HG02970 (cell line): Measurements from ENCODE around the gene ABCA4.
"Not testable (repeated sequence)": the region's sequence is repeated elsewhere in the genome, so short reads cannot be mapped to it uniquely, and the experiment has no call there.

ENCODE experiments used
- ATAC-seq: cut with Tn5 transposase; IDR thresholded peaks from one replicate; pipeline ENCODE4 v1.9.1; 2021; ENCODE audit warnings: mild to moderate bottlenecking, moderate library complexity, moderate number of reproducible peaks; ENCODE audit not compliant: unreplicated experiment, low FRiP score

Gene ABCA4

DNA sequence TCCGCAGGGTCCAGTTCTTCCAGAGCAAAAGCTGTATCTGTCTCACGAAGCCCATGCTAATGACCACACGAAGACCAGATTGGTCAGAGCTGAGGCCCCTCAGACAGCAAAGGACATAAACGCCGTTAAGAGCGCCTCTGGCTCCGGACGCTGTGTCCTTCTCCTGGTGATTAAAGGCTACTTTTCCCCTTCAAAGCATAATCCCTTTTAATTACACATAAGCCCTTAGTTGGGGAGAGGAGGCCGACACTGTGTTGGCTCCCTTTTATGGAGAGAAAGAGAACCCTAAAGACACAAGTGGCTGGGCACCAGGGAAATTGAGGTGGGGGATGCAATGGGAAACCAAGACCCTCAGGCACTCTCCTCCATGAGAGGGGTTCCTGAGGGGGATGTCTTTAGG is at the start of gene ABCA4:
Gene ABCA4 (minus strand): TSS at position 158 of the 400 bp plus-strand sequence. CDS start 103 bp downstream, at position 55.
- ATAC-seq = no peak

DNA sequence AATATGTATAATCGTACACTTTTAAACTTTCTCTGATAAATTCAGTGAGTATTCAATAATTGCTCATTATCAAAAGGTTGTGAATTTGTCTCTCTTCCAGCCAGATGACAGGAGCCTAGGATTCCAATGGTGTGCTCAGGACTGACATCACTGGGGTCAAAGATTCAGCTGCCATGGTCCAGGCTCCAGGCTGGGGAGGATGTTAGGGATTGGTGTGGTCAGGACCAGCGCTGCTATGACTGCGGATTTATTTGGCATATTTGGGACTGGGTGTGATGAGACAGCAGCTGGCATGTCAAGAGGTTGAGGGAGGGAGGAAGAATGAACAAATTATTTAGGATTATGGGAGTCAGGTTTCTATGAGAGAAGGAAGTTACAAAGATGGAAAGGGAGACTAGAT is 48.2 kb upstream of the ABCA4 start:
- ATAC-seq = no peak

DNA sequence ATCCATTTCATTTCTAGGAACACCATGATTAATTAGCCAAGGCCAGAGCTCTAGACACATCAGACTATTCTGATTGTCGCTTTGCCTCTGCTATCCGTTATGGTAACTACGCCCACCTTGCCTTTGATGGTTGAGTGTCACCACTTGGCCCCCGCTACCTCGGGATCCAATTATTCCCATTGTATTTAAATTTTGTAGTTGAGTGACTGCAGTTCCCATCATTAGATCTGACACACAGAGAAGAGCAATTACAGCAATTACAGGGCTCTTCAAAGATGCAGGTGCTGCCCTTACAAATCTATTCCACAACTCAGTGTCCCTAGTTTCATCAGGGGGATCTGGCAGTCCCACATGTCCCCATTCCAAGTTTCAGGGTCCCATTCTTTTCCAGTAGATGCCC is 44.9 kb upstream of the ABCA4 start:
- ATAC-seq = no peak

DNA sequence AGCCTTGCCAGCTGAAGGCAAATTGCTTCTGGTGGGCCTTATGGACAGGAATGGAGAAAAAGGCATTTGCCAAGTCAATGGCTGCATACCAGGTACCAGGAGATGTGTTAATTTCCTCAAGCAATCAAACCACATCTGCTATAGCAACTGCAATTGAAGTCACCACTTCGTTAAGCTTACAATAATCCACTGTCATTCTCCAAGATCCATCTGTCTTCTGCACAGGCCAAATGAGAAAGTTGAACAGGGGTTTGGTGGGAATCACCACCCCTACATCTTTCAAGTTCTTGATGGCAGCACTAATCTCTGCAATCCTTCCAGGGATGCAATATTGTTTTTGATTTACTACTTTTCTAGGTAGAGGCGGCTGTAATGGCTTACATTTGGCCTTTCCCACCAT is 43.9 kb upstream of the ABCA4 start:
- ATAC-seq = not testable (repeated sequence)

DNA sequence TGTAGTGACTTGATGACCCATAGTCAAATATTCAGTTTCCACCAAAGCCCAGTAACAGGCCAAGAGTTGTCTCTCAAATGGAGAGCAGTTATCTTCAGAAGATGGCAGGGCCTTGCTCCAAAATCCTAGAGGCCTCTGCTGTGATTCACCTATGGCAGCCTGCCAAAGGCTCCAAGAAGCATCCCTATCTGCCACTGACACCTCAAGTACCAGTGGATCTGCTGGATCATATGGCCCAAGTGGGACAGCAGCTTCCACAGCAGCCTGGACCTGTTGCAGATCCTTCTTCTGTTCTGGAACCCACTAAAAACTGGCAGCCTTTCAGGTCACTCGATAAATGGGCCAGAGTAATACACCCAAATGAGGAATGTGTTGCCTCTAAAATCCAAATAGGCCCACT is 43.2 kb upstream of the ABCA4 start:
- not testable (repeated sequence) for ATAC-seq

DNA sequence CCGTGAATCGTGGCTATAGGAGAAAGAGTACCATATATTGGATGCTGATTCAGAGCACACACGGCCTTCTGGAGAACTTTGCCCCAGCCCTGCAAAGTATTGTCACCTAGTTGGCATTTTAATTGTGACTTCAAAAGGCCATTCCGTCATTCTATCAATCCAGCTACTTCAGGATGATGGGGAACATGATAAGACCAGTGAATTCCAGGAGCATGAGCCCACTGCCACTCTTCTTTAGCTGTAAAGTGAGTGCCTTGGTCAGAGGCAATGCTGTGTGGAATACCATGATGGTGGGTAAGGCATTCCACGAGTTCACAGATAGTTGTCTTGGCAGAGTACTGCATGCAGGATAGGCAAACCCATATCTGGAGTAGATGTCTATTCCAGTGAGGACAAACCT is 42.3 kb upstream of the ABCA4 start:
- ATAC-seq = not testable (repeated sequence)

DNA sequence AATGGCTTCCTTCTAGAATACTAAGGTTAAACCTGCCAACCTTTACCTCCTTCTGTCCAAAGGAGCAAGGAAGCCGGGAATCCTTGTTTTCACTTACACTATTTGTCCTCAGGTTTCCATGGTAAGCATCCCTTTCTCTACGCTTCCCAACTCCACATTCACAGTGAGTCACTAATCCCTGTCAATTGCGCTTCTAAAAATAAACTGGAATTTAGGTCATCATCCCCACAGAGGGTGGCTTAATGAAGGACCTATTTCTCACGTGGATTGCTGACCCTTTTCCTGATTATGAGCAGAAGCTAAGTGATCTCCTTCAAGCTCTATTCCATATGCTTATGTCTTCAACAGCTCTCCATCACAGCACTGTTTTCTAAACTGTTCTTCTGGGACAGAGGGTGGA is 39.9 kb upstream of the ABCA4 start:
- ATAC-seq = no peak

DNA sequence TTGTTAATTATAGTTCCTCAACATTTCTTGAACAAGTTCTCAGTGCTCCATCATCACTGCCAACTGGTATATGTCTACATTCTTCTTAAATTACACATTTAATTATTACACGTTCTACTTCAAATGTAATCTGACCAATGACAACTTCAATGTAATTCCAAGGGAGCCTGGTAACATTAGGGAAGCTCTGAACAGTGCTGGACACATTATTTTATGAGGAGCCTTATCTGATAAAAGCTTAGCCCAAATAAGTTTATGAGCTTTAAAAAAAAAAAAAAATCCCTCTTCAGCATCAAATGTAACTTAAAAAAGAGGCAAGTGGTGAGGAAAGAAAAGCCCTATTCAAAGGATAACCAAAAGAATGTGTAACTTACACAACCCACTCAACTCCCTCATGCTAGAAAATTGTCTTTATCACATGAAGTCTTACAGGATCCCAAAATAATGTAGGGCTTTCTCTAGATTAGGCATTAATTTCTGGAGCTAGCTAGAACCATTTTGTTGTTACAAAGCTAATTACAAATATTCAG is 35.2 kb upstream of the ABCA4 start:
- ATAC-seq = no peak

DNA sequence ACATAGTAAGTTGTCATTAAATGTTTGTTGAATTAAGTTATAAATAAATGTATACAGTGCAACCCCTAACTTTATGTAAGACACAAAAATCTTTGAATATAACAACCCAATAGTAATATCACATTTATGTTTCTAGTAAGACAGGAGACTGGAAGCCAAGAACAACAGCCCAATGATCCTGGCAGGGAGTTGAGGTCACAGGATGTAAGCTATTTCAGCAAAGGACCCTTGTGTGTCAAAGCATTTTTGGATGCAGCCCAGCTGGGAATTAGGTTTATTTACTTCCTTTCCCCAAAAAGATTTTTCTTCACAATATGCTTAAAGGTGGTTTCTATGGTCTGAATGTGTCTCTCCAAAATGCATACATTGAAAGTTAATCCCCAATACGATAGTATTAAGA is 34.0 kb upstream of the ABCA4 start:
- no peak for ATAC-seq

DNA sequence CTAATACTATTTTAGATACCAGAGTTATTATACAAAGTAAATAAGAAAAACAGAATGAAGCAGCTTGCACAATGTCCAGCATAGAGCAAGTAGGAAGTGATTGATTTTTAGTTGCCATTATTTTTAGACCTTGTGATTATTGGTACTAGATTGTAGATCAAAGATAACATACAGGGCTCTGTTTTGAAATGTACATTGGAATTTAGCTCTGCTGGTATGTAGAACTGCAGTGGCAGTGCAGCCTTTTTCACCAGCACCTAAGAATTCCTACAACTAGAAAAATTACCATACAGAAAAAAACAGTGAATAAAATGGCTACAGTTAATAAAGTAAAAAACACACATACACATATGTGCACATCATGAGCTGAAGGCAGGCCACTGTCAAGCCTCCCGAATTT is 32.2 kb upstream of the ABCA4 start:
- no peak for ATAC-seq

DNA sequence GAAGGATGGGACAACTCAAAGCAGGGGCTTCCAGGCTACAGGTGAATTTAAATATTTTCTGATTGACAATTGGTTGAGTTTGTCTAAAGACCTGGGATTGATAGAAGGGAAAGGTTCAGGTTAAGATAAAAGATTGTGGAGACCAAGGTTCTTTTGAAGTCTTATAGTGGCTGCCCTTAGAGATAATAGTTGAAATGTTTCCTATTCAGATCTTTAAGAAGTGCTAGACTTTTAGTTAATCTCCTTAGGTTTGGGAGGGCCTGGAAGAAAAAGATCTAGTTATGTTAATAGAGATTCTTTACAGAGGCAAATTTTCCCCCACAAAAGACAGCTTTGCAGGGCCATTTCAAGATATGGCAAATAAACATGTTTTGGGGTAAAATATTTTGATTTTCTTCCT is 28.2 kb upstream of the ABCA4 start:
- not testable (repeated sequence) for ATAC-seq

DNA sequence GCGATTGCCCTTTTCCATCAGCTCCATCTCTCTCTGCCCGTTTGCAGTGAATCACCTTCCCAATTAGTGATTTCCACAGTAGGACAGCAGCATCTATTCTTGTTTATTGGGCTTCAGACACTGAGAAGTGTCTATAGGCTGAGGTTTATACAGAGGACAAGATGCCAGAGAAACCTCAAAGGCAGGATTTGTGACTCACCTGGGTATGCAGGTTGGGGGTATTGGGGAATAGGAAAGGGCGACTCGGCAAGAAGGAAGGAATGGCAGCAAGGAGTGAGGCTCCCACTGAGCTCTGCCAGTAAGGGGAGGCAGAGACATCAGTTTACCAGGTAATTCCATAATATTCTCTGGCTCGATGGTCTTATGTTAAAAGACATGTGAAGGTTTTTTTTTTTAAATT is 25.3 kb upstream of the ABCA4 start:
- no peak for ATAC-seq

DNA sequence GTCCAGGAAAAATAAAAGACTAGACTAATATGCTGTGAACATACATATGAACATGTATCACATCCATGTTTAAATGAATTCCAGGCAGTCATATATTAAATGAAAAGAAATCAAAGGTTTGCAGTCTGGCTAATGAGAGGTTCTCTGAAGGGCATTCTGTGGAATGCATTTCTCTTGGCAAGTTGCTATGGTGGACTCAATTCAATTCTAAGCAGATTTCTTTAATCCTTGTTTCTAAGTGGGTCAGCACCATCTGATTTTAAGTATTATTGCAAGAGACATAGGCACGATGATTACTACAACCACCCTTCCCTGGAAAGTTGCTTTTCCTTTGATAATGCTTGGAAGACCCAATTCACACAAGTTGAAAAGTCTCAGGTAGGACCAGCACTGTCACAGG is 23.9 kb upstream of the ABCA4 start:
- ATAC-seq = no peak

DNA sequence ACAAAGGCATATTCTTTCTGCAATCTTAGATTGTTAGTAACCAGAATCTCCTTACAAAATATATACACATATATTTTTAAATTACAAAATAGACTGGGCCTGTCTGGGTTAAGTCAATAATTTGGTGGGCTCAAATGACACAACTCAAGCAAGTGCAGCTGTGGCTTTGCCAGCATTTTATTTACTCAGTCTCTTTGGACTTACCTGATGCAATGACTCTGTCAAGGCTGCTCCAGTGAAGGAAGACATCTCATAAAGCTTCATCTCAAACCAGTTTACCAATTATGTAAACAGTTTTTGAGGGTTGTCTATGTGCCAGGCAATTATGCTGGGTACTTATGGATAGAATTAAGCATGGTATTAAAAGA is 22.8 kb upstream of the ABCA4 start:
- no peak for ATAC-seq

DNA sequence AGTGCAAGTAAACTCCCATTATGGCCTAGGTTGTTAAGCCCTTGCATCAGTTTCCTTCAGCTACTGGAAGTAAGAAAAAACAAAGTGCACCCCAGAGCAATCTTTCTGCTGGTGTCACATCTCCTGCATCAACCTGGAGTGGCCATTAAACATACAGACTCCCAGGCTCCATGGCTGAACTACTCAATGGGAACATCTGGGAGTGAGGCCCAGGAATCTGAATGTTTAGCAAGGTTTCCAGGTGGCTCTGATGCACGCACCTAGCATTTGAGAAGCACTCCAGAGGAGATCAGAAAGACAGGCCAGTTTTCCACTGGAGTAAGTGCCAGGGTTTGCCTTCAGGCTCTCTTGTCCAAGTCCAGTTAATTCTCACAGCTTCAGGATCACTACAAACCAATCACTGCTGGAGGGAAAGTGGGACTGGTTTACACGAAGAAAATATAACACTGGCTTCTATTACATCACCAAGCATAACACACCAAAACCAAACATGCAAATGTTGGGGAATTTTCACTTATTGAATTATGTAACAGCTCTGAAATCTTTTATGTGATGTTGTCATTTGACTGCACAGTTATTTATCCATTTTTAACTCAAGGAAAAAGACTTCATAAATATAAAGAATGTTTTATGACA is 22.3 kb upstream of the ABCA4 start:
- ATAC-seq = no peak

DNA sequence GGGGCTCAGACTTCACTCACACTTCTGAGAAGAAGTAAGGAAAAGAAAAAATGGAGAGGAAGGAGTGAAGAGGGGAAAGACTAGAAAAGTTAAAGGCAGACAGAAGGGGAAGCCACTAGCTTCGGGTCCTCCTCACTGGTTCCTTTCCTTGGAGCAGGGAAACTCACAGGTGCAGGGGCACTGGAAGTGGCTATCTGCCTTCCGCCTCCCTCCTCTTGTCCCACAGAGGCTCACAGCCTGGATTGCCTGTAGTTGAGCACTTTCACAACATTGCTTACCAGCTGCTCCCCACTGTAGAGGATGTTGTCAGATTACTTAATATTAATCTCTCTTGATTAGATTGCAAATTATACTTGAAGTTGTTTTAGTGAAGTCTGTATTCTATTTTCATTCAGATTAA is 21.6 kb upstream of the ABCA4 start:
- no peak for ATAC-seq

DNA sequence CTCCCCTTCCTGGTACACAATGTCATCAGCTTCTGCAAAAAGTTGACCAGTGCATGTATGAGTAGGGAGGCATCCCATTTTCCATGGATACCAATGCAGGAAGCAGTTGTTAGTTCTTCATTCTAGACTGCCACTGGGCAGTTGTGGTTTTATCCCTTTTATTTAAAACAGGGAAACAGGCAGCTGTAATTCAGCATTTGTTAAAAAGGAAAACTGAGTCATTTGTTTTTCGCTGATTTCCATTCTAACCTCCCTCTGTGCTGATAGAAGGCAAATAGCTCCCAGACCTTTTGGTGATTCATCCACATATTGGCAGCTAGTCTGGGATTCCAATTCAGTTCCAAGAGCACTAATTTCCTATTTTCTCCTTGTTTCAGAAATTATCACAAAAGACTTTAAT is 21.1 kb upstream of the ABCA4 start:
- ATAC-seq = no peak

DNA sequence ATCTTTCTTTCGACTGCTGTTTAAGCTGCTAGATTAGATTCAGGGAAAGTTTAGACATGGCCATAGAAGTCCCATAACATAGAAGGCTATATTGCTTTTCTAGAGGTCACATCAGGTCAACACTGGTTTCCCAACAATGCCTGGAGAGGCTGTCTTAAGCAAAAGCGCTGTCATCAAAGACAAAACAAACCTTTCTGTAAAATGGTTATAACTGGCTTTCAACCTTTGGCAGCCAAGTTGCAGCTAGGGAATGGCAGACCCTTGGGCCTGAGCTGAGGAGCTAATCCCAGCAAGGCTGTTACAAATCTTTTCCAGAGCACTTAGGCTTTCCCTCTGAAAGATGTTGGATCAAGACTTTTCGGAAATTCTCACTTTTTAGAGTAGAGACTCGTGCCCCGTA is 11.2 kb upstream of the ABCA4 start:
- no peak for ATAC-seq

DNA sequence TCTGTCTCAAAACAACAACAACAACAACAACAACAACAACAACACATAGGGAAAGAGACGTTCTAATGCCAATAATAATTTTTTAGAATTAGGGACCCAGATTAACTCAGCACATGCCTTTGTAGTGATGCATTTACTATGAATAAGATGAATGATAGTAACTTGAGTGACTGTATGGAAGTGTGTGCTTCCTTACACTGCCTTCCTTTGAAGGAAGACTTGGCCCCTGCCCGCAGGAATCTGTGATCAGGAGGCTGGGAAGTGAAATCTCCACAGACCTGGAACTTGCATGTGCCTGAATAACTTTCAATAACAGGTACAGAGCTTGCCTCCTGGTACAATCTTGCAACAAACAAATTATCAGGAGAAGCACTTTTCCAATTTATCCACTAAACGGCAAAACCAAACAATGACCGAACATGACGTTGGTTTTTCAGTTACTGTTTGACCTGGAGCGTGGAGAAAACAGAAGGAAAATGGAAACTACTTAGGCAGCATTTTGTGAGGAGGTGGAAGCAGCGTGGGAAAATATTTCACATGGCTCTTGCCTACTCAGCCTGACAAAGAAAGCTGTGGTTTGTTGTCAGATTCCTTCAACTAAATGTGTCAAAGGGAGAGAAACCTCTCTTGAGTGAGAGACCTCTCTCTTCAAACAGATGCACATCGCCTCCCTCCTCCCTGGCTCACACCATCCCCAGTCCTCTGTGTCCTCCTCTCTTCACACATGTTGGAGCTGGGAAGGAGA is 10.1 kb upstream of the ABCA4 start:
- no peak for ATAC-seq

DNA sequence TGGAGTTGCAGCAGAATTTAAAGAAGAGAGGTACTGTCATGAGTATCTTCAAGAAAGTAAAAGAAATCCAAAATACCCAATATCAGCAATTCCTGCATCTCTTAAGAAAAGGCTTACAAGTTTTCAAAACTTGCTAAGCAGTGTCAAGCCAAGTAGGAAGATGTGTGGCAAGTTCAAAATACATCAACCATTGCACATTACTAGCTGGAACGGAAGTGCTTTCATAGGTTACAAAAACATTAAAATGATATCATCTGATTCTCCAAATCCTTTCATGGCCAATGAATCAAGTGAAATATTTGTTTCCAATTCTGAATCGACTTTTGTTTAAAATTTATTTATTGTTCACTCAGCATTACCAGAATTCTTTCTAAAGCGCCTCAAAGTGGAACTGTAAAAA is 5.7 kb upstream of the ABCA4 start:
- ATAC-seq = no peak

DNA sequence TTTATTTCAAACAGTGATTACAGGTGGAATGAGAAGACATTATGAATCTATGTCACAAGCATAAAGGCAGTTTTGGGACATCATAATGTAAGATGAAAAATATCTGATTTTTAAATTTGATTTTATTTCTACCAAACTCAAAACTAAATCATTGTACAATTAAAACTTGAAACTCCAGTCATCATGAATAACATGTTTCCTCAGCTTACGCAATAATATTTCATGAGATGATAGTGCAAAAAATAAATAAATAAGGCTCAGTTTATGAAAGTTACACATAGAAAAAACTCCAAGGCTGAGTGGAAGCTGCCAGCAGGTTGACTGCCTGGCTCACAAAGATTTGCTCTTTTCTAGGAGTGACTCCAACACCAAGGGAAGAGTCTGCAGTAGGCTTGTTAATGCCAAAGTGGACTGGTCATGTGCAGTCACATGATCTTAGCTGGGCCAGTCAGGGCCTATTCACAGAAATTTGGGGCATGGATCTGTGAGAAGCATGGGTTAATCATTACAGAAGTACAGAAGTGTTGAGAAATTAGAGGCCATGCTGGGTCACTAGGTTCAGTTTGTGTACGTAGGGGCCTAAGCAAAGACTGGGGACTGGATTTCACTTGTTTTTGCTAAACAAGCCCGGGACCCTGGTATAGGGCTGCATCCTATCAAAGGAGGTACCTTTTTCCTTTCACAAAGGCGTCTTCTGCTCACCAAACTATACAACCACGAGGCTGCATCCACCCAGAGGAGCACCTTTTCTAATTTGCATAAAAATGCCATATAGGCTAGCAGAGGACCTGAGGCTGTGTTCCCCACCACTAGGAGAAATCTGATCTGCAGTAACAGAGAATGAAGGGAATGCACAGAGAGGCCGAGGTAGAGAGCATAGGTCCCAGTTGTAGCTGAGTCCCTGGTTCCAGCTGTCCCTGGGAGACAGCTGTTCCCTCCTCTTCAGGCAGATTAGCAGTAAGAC is 4.9 kb upstream of the ABCA4 start:
- ATAC-seq = no peak
